ENCODE data around the gene CRHR2.

The CRHR2 gene

GRCh38 chr7:30613366-30614325 is 68.6 kb downstream of the CRHR2 start:
- DNase-seq (ENCODE audit: low spot score): no peak
- TF ChIP-seq, protein P1, sequence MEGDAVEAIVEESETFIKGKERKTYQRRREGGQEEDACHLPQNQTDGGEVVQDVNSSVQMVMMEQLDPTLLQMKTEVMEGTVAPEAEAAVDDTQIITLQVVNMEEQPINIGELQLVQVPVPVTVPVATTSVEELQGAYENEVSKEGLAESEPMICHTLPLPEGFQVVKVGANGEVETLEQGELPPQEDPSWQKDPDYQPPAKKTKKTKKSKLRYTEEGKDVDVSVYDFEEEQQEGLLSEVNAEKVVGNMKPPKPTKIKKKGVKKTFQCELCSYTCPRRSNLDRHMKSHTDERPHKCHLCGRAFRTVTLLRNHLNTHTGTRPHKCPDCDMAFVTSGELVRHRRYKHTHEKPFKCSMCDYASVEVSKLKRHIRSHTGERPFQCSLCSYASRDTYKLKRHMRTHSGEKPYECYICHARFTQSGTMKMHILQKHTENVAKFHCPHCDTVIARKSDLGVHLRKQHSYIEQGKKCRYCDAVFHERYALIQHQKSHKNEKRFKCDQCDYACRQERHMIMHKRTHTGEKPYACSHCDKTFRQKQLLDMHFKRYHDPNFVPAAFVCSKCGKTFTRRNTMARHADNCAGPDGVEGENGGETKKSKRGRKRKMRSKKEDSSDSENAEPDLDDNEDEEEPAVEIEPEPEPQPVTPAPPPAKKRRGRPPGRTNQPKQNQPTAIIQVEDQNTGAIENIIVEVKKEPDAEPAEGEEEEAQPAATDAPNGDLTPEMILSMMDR (IDR thresholded peaks at IDR 0.05): no peak
- Histone ChIP-seq H3K4me3 (no peak overlapping the region), H3K27ac (no peak overlapping the region)

DNA sequence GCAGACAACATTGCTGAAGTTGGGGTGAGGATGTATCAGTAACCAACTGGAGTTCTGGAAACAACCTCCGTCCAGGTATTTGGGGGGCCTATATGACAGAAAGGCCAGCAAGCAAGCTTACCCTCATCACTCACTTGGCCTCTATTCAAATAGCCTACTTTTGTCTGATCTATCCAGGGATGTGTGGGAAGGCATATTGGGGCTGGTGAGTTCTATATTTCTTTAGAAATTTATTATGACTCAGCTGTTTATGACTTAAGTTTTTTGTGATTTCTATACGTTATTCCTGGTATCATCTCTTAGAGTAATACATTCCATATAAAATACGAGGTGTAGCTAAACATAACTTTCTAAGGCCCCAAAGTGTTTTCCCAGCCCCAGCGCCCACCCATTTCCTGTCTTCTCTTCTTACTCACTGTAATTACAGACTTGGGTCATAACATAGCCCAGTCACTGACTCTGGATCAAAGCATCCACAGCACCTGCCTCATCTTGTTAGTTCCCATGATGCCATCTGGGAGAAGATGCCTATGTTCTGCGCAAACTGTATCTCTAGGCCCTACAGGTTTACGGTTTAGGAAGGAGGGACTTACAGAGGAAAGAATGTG is 69.5 kb downstream of the CRHR2 start:
- DNase-seq (ENCODE audit: low spot score): no peak
- no peak overlapping the region for H3K27ac ChIP-seq
- no peak overlapping the region for H3K4me3 ChIP-seq
- TF ChIP-seq, protein P1 (IDR thresholded peaks at IDR 0.05): no peak

DNA sequence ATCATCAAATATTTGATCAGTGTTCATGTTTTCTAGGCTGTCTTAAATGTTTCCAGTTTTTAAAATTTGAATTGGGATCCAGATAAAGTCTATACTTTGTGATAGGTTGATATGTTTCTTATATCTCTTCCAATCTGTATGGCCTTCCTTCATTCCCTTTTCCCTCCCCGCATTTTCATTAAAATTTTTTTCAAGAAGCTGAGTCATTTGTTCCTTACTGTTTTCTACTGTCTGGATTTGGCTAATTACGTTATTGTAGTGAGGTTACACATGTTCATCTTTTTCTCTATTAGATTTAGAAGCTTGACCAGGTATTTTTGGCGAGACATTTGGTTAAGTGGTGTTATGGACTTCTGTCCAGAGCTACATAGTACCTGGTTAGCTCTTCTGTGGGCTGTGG is 76.4 kb downstream of the CRHR2 start:
- TF ChIP-seq, protein P1 (IDR thresholded peaks at IDR 0.05): no peak
- no peak for DNase-seq (ENCODE audit: low spot score)
- Histone ChIP-seq H3K27ac (no peak overlapping the region), H3K4me3 (no peak overlapping the region)

- TF ChIP-seq, protein P1 (IDR thresholded peaks at IDR 0.05): no peak
- H3K27ac ChIP-seq: no peak overlapping the region
- no peak for DNase-seq (ENCODE audit: low spot score)
- no peak overlapping the region for H3K4me3 ChIP-seq
Measured at GRCh38 chr7:30604901-30605300, 77.4 kb downstream of the CRHR2 start.

All from coronary artery (tissue), 2 donors.